Neural progenitor cell (in vitro differentiated cells): ENCODE results near the gene PRKAG2. TPM values are rescaled to one million over a fixed set of nuclear protein-coding genes. Genes with fewer than 3 reads are reported as not detected.

Source experiments
- DNase-seq: peaks from one replicate; pipeline ENCODE4 v3.0.0-alpha.2; 2016; ENCODE audit warnings: low spot score
- H2AFZ ChIP-seq: fragments of 200-600 bp; sonication (generic); replicated peaks from 2 replicates; pipeline ENCODE4 v1.6.1; 2016; ENCODE audit warnings: antibody characterized with exemption
- H3F3A ChIP-seq: fragments of 200-600 bp; sonication (generic); 2 replicates; pipeline ENCODE4 v1.6.1; 2016; ENCODE audit warnings: antibody characterized with exemption, low read depth
- H3K27ac ChIP-seq: fragments of 200-600 bp; sonication (generic); 2 replicates; pipeline ENCODE4 v1.5.1; 2016; ENCODE audit warnings: mild to moderate bottlenecking
- H3K27me3 ChIP-seq: fragments of 200-600 bp; sonication (generic); 2 replicates; pipeline ENCODE4 v1.6.1; 2016; ENCODE audit warnings: mild to moderate bottlenecking, moderate library complexity
- H3K36me3 ChIP-seq: fragments of 200-600 bp; sonication (generic); 2 replicates; pipeline ENCODE4 v1.5.1; 2016
- H3K4me1 ChIP-seq: fragments of 200-600 bp; sonication (generic); 2 replicates; pipeline ENCODE4 v1.6.1; 2016; ENCODE audit warnings: mixed run types
- H3K4me2 ChIP-seq: fragments of 200-600 bp; sonication (generic); 2 replicates; pipeline ENCODE4 v1.6.1; 2016
- H3K4me3 ChIP-seq: fragments of 200-600 bp; sonication (generic); 2 replicates; pipeline ENCODE4 v1.5.1; 2016
- H3K79me2 ChIP-seq: fragments of 200-600 bp; sonication (generic); 2 replicates; pipeline ENCODE4 v1.6.1; 2016; ENCODE audit warnings: low read depth
- H3K9ac ChIP-seq: fragments of 200-600 bp; sonication (generic); 2 replicates; pipeline ENCODE4 v1.6.1; 2016
- H3K9me3 ChIP-seq: fragments of 200-600 bp; sonication (generic); 2 replicates; pipeline ENCODE4 v1.5.1; 2016; ENCODE audit warnings: low read depth
- H4K20me1 ChIP-seq: fragments of 200-600 bp; sonication (generic); 2 replicates; pipeline ENCODE4 v1.6.1; 2016; ENCODE audit warnings: low read depth
- H3K27ac Mint-ChIP-seq: 3 replicates; pipeline ENCODE4 v1.8.0; 2021; ENCODE audit warnings: mixed read lengths
- H3K27me3 Mint-ChIP-seq: 2 replicates; pipeline ENCODE4 v1.8.0; 2022; ENCODE audit warnings: low read depth, mild to moderate bottlenecking, inconsistent platforms, moderate library complexity, mixed read lengths; ENCODE audit not compliant: insufficient read depth
- H3K36me3 Mint-ChIP-seq: 3 replicates; pipeline ENCODE4 v1.8.0; 2021; ENCODE audit warnings: mixed read lengths
- H3K4me1 Mint-ChIP-seq: 3 replicates; pipeline ENCODE4 v1.8.0; 2021; ENCODE audit warnings: mixed read lengths
- H3K4me3 Mint-ChIP-seq: 3 replicates; pipeline ENCODE4 v1.8.0; 2021; ENCODE audit warnings: mild to moderate bottlenecking, moderate library complexity, mixed read lengths
- H3K9me3 Mint-ChIP-seq: 3 replicates; pipeline ENCODE4 v1.8.0; 2020; ENCODE audit warnings: mixed read lengths
- EZH2 ChIP-seq: fragments of 200-600 bp; sonication (generic); IDR thresholded peaks from 2 replicates; pipeline ENCODE4 v1.6.1; 2017; ENCODE audit warnings: antibody characterized with exemption, mild to moderate bottlenecking, moderate library complexity
- EZH2phosphoT487 ChIP-seq: fragments of 200-600 bp; sonication (generic); IDR thresholded peaks from 2 replicates; pipeline ENCODE4 v1.6.1; 2017; ENCODE audit warnings: antibody characterized with exemption
- total RNA-seq: library from RNA; depleted of rRNA; stranded (reverse); fragments of >200 nt; gene quantifications from 2 replicates; pipeline ENCODE4 v1.2.3, GENCODE V29; 2015; ENCODE audit warnings: low replicate concordance
- TF ChIP-seq, protein P1 (sequence below): fragments of 200-600 bp; sonication (generic); IDR thresholded peaks from 2 replicates; pipeline ENCODE4 v1.5.1; 2017; ENCODE audit warnings: antibody characterized with exemption, mild to moderate bottlenecking

PRKAG2 gene
- total RNA-seq, 1 donor from 2014 or later: 11.4 TPM

DNA sequence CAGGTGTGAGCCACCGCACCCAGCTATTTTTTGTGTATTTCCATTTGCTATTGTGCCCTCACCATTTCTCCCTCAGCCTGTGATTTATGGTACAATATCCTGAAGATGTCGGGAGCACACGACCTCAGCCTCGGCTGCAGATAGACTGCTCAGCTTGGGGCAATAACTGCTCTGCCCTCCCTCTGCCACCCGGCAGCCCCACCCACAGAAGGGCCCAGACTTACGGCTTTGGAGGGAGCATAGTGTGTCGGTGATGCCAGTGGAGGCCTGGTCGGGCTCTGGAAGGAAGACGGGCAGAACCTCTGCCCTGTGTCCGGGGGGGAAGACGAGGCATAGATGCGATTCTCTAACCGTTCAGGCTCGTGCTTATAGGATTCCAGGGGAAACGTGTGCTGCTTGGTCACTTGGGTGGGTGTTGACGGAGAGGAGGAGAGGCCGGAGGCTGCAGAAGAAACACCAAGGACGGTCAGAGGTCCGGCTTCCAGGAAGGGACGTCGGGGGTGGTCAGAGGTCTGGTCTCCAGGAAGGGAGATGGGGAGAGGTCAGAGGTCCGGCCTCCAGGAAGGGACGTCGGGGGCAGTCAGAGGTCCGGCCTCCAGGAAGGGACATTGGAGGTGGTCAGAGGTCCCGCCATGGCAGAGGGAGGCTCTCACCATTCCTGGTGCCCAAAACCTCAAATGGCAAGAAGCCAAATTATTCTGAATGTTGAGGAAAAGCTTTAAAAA is 201.6 kb downstream of the PRKAG2 start:
- Histone ChIP-seq H3F3A (peaks cover 5% of the 10 kb centered on the region), H4K20me1 (no peaks in the 10 kb centered on the region), H3K79me2 (no peaks in the 10 kb centered on the region), H3K27me3 (no peaks in the 10 kb centered on the region), H3K4me3 (no peak overlapping the region), H3K4me2 (no peak overlapping the region), H3K27ac (no peak overlapping the region), H3K9ac (no peak overlapping the region), H2AFZ (no peak overlapping the region), H3K36me3 (no peaks in the 10 kb centered on the region), H3K4me1 (peaks cover 11% of the 10 kb centered on the region), H3K9me3 (no peaks in the 10 kb centered on the region)
- TF ChIP-seq EZH2phosphoT487 (no peak), EZH2 (no peak)
- TF ChIP-seq, protein P1, sequence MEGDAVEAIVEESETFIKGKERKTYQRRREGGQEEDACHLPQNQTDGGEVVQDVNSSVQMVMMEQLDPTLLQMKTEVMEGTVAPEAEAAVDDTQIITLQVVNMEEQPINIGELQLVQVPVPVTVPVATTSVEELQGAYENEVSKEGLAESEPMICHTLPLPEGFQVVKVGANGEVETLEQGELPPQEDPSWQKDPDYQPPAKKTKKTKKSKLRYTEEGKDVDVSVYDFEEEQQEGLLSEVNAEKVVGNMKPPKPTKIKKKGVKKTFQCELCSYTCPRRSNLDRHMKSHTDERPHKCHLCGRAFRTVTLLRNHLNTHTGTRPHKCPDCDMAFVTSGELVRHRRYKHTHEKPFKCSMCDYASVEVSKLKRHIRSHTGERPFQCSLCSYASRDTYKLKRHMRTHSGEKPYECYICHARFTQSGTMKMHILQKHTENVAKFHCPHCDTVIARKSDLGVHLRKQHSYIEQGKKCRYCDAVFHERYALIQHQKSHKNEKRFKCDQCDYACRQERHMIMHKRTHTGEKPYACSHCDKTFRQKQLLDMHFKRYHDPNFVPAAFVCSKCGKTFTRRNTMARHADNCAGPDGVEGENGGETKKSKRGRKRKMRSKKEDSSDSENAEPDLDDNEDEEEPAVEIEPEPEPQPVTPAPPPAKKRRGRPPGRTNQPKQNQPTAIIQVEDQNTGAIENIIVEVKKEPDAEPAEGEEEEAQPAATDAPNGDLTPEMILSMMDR: no peak
- Mint-ChIP-seq H3K4me1 (peaks cover 13% of the 10 kb centered on the region), H3K36me3 (no peaks in the 10 kb centered on the region), H3K9me3 (no peaks in the 10 kb centered on the region), H3K27ac (no peak overlapping the region), H3K4me3 (peak overlapping the region; percentile 33), H3K27me3 (peaks cover 9% of the 10 kb centered on the region)
- DNase-seq: no peak

GRCh38 chr7:151674161-151674920 is 202.6 kb downstream of the PRKAG2 start:
- Mint-ChIP-seq H3K36me3 (peaks cover 3% of the 10 kb centered on the region), H3K27me3 (peaks cover 18% of the 10 kb centered on the region), H3K4me1 (peaks cover 13% of the 10 kb centered on the region), H3K4me3 (no peak overlapping the region), H3K9me3 (peaks cover 3% of the 10 kb centered on the region), H3K27ac (no peak overlapping the region)
- H3K4me1 ChIP-seq: peaks cover 11% of the 10 kb centered on the region
- H3F3A ChIP-seq: peaks cover 5% of the 10 kb centered on the region
- H3K36me3 ChIP-seq: no peaks in the 10 kb centered on the region
- H3K4me3 ChIP-seq: no peak overlapping the region
- H3K79me2 ChIP-seq: no peaks in the 10 kb centered on the region
- no peaks in the 10 kb centered on the region for H3K27me3 ChIP-seq
- no peak overlapping the region for H3K4me2 ChIP-seq
- no peak overlapping the region for H3K9ac ChIP-seq
- no peak for DNase-seq
- TF ChIP-seq, protein P1: no peak
- TF ChIP-seq EZH2 (no peak), EZH2phosphoT487 (no peak)
- no peak overlapping the region for H3K27ac ChIP-seq
- no peaks in the 10 kb centered on the region for H4K20me1 ChIP-seq
- H2AFZ ChIP-seq: no peak overlapping the region
- H3K9me3 ChIP-seq: no peaks in the 10 kb centered on the region

DNA sequence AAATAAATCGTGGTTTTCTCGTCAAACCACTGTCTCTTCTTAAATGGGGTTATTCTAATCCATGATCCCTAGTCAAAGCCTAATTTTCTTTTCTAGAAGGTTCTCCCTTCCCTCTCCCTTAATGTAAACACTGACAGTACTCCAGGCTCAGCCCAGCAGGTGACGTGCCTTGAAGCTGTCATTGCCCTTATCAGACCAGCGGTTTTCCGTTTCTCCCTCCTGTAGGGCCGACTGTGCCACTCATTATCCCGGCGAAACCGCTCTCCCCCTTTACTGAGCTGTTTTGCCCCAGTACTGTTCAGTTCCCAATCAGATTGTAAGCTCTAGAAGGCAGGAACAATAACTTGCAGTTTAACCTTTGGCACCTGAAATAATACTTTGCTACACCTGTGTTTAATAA is 203.7 kb downstream of the PRKAG2 start:
- H3K4me2 ChIP-seq: no peak overlapping the region
- H3K27me3 ChIP-seq: no peaks in the 10 kb centered on the region
- TF ChIP-seq, protein P1: no peak
- no peak for TF ChIP-seq EZH2phosphoT487
- TF ChIP-seq EZH2: no peak
- H3K4me3 ChIP-seq: no peak overlapping the region
- peaks cover 13% of the 10 kb centered on the region for H3K4me1 Mint-ChIP-seq
- no peak overlapping the region for H3K4me3 Mint-ChIP-seq
- peaks cover 3% of the 10 kb centered on the region for H3K36me3 Mint-ChIP-seq
- H3K27me3 Mint-ChIP-seq: peaks cover 18% of the 10 kb centered on the region
- H2AFZ ChIP-seq: no peak overlapping the region
- peaks cover 11% of the 10 kb centered on the region for H3K4me1 ChIP-seq
- H3K36me3 ChIP-seq: no peaks in the 10 kb centered on the region
- peaks cover 3% of the 10 kb centered on the region for H3K9me3 Mint-ChIP-seq
- H3K9ac ChIP-seq: no peak overlapping the region
- H3K9me3 ChIP-seq: no peaks in the 10 kb centered on the region
- no peak overlapping the region for H3K27ac Mint-ChIP-seq
- no peaks in the 10 kb centered on the region for H3K79me2 ChIP-seq
- H3K27ac ChIP-seq: no peak overlapping the region
- DNase-seq: no peak
- H4K20me1 ChIP-seq: no peaks in the 10 kb centered on the region
- peaks cover 5% of the 10 kb centered on the region for H3F3A ChIP-seq
